RWPE1 (cell line): Measurements from ENCODE around the gene SPRYD7.
"Not testable (repeated sequence)": the region's sequence is repeated elsewhere in the genome, so short reads cannot be mapped to it uniquely, and the experiment has no call there.

ENCODE experiments used
- CTCF ChIA-PET: fragments of 350-600 bp; sonication (Branson Sonifier 250); formaldehyde crosslinking; extraction: SDS; loops from one replicate; lab custom pipeline; 2021; lab: Yijun Ruan, JAX
- POLR2A ChIA-PET: fragments of 400-600 bp; formaldehyde crosslinking; extraction: SDS; loops from one replicate; lab custom pipeline; 2020; ENCODE audit warnings: antibody characterized with exemption; ENCODE audit not compliant: low non-redundant PET; lab: Yijun Ruan, JAX
- DNase-seq: peaks from one replicate; pipeline ENCODE4 v3.0.0; 2012; ENCODE audit warnings: low spot score
- H3K27ac ChIP-seq: fragments of 450-650 bp; 2 replicates; pipeline ENCODE4 v1.5.1; 2017
- CTCF ChIP-seq: fragments of 450-650 bp; conservative IDR thresholded peaks from 2 replicates; pipeline ENCODE4 v1.5.1; 2017; ENCODE audit warnings: low read depth, mild to moderate bottlenecking

The SPRYD7 gene

GRCh38 chr13:49922301-49922700, 13.8 kb downstream of the SPRYD7 start:
- ChIA-PET CTCF (interaction anchor here (0.6 to 0.7 kb wide), 3 partner anchors 14 to 354 kb away, joined by 3 read pairs; partner anchors contain the start of gene SPRYD7), POLR2A (no interaction called here)
- no peak for TF ChIP-seq CTCF
- no peak for DNase-seq
- no peak overlapping the region for H3K27ac ChIP-seq

GRCh38 chr13:49920969-49921368, 15.2 kb downstream of the SPRYD7 start:
- POLR2A ChIA-PET, DNase-seq, CTCF ChIA-PET, H3K27ac ChIP-seq: not testable (repeated sequence)

GRCh38 chr13:49918106-49918505, 18.0 kb downstream of the SPRYD7 start:
- CTCF ChIA-PET, H3K27ac ChIP-seq, POLR2A ChIA-PET, DNase-seq: not testable (repeated sequence)

- CTCF ChIA-PET, result no interaction called here
- DNase-seq, result no peak
- no peak overlapping the region for H3K27ac ChIP-seq
- TF ChIP-seq CTCF, result no peak
- POLR2A ChIA-PET, result no interaction called here
Observed at GRCh38 chr13:49914947-49915346, 21.2 kb downstream of the SPRYD7 start.

GRCh38 chr13:49908637-49909036, 27.5 kb downstream of the SPRYD7 start:
- no peak for TF ChIP-seq CTCF
- no peak for DNase-seq
- ChIA-PET CTCF (interaction anchor here (0.7 kb wide), 1 partner anchor 1137 kb away, joined by 3 read pairs; no protein-coding TSS in a partner anchor), POLR2A (no interaction called here)
- H3K27ac ChIP-seq, result no peak overlapping the region

- TF ChIP-seq CTCF, result no peak
- no peak for DNase-seq
- ChIA-PET POLR2A (no interaction called here), CTCF (no interaction called here)
- no peak overlapping the region for H3K27ac ChIP-seq
Observed at GRCh38 chr13:49904729-49905456, 31.2 kb downstream of the SPRYD7 start.

GRCh38 chr13:49898792-49899191, 37.3 kb downstream of the SPRYD7 start:
- no peak for TF ChIP-seq CTCF
- POLR2A ChIA-PET, result interaction anchor here (0.7 kb wide), 1 partner anchor 40 kb away, joined by 6 read pairs; no protein-coding TSS in a partner anchor
- no peak for DNase-seq
- CTCF ChIA-PET, result no interaction called here
- no peak overlapping the region for H3K27ac ChIP-seq
